Thyroid gland (tissue), 4 donors: Measurements from ENCODE around the gene TRMT1L.

ENCODE experiments used
- POLR2A ChIP-seq, 2 donors: fragments of 450-650 bp; IDR thresholded peaks; one replicate each; pipeline ENCODE4 v1.6.1; 2017; ENCODE audit warnings: antibody characterized with exemption in 2 of 2, mild to moderate bottlenecking in 2 of 2, moderate library complexity in 1 of 2
- TF ChIP-seq, protein P1 (sequence below), 6 experiments: fragments of 200-600 bp in 3 of 6; fragments of 450-650 bp in 3 of 6; sonication (generic) in 3 of 6; IDR thresholded peaks; one replicate each; pipeline ENCODE4 v1.5.1; 2016 to 2019; ENCODE audit warnings: antibody characterized with exemption in 6 of 6, mild to moderate bottlenecking in 2 of 6, inconsistent platforms in 1 of 6, moderate library complexity in 1 of 6

- TF ChIP-seq, protein P1, sequence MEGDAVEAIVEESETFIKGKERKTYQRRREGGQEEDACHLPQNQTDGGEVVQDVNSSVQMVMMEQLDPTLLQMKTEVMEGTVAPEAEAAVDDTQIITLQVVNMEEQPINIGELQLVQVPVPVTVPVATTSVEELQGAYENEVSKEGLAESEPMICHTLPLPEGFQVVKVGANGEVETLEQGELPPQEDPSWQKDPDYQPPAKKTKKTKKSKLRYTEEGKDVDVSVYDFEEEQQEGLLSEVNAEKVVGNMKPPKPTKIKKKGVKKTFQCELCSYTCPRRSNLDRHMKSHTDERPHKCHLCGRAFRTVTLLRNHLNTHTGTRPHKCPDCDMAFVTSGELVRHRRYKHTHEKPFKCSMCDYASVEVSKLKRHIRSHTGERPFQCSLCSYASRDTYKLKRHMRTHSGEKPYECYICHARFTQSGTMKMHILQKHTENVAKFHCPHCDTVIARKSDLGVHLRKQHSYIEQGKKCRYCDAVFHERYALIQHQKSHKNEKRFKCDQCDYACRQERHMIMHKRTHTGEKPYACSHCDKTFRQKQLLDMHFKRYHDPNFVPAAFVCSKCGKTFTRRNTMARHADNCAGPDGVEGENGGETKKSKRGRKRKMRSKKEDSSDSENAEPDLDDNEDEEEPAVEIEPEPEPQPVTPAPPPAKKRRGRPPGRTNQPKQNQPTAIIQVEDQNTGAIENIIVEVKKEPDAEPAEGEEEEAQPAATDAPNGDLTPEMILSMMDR (IDR thresholded peaks at IDR 0.05) = no peak
- no peak for TF ChIP-seq POLR2A (IDR thresholded peaks at IDR 0.05)
Measured at GRCh38 chr1:185152187-185152767, 4.5 kb downstream of the TRMT1L start.
